ENCODE results near the gene WDR70. TPM values are rescaled to one million over a fixed set of nuclear protein-coding genes. Genes with fewer than 3 reads are reported as not detected.
A peak's percentile ranks its signal among the peaks of the same experiment; 100 is the strongest.

The WDR70 gene
- total and polyA plus RNA-seq, 2 donors (not counting 3 experiments of a cell fraction or from before 2014, with no cell fraction given) = 6.7 to 37.3 TPM

GRCh38 chr5:37720550-37720952 lies 341.4 kb downstream of the WDR70 start:
- intact Hi-C loops (cut with micrococcal nuclease) (no loop called here), dilution Hi-C loops (cut with MboI; ENCODE audit: extremely low pct_ligation_motif_present, low sequenced_read_pairs) (no loop called here)
- Histone ChIP-seq H3K79me2 (ENCODE audit: control insufficient read depth, insufficient read depth, low read length) (no peaks in the 10 kb centered on the region), H3K4me3 (replicated peaks in 1 of 3; ENCODE audit: insufficient read depth in 1 of 3, low read depth in 1 of 3, low read length in 3 of 3) (no peak overlapping the region), H3K9me1 (replicated peaks; ENCODE audit: control insufficient read depth, extremely low read depth, insufficient read depth, low read length) (no peaks in the 10 kb centered on the region), H2AFZ (ENCODE audit: low read depth, low read length) (no peak overlapping the region), H4K20me1 (replicated peaks; ENCODE audit: control insufficient read depth, extremely low read depth, insufficient read depth, low read length) (no peaks in the 10 kb centered on the region), H3K27ac (ENCODE audit: insufficient read depth, low read depth, low read length) (peak overlapping the region; percentile 82), H3K9ac (replicated peaks; ENCODE audit: extremely low read depth, insufficient read depth, low read length) (no peak overlapping the region), H3K4me2 (ENCODE audit: insufficient read depth, low read length) (no peak overlapping the region), H3K9me3 (replicated peaks; ENCODE audit: control insufficient read depth, insufficient read depth, low read length) (no peaks in the 10 kb centered on the region), H3K36me3 (ENCODE audit: control insufficient read depth in 2 of 2, extremely low read depth in 1 of 2, insufficient read depth in 2 of 2, low read length in 2 of 2) (no peaks in the 10 kb centered on the region), H3K27me3 (ENCODE audit: control insufficient read depth in 2 of 2, insufficient read depth in 2 of 2, low read length in 2 of 2) (no peaks in the 10 kb centered on the region), H3K4me1 (ENCODE audit: control insufficient read depth, extremely low read depth, insufficient read depth, low read length) (peaks cover 48% of the 10 kb centered on the region)
- CTCF ChIA-PET = interaction anchor here (6.6 kb wide), 1 partner anchor 16 kb away, joined by 59 read pairs; no protein-coding TSS in a partner anchor
- BruUV-seq (replicated peaks) = no TSS peak
- no peak for DNase-seq (ENCODE audit: low read depth, low spot score)
- no peak for TF ChIP-seq FOS (IDR thresholded peaks at IDR 0.05; ENCODE audit: borderline replicate concordance, insufficient read depth, low read length)
- no peak for TF ChIP-seq POLR2AphosphoS5 (IDR thresholded peaks at IDR 0.05; ENCODE audit: insufficient read depth, low read depth, low read length)
- TF ChIP-seq MAX (IDR thresholded peaks at IDR 0.05; ENCODE audit: insufficient read depth, insufficient read length) = no peak
- TF ChIP-seq POLR2A (IDR thresholded peaks at IDR 0.05; ENCODE audit: low read depth, low read length) = no peak
- TF ChIP-seq GATA2 (IDR thresholded peaks at IDR 0.05; ENCODE audit: insufficient read depth, insufficient read length, low read depth, low read length) = no peak
- TF ChIP-seq MYC (IDR thresholded peaks at IDR 0.05; ENCODE audit: low read depth, low read length) = no peak
- TF ChIP-seq EZH2 (IDR thresholded peaks at IDR 0.05; ENCODE audit: borderline replicate concordance, low read depth, low read length, severe bottlenecking) = no peak
- TF ChIP-seq CTCF (IDR thresholded peaks at IDR 0.05; ENCODE audit: extremely low read depth in 1 of 2, insufficient read depth in 1 of 2, low read depth in 1 of 2, low read length in 2 of 2) = no peak
- no peak for FAIRE-seq
- POLR2A ChIA-PET = no interaction called here
